HG03439 (cell line): ENCODE results near the gene CFAP44.
"Not testable (repeated sequence)": the region's sequence is repeated elsewhere in the genome, so short reads cannot be mapped to it uniquely, and the experiment has no call there.

ENCODE experiments used
- ATAC-seq: cut with Tn5 transposase; IDR thresholded peaks from one replicate; pipeline ENCODE4 v1.9.1; 2021; ENCODE audit warnings: mild to moderate bottlenecking, moderate library complexity; ENCODE audit not compliant: unreplicated experiment

CFAP44 gene

GRCh38 chr3:113441051-113441770, at the start of gene CFAP44:
CFAP44 (minus strand) TSS chr3:113441493; CDS start chr3:113433664, 7,829 bp downstream.
- ATAC-seq, result no peak

GRCh38 chr3:113485161-113485609, 43.9 kb upstream of the CFAP44 start:
- ATAC-seq, result no peak

DNA sequence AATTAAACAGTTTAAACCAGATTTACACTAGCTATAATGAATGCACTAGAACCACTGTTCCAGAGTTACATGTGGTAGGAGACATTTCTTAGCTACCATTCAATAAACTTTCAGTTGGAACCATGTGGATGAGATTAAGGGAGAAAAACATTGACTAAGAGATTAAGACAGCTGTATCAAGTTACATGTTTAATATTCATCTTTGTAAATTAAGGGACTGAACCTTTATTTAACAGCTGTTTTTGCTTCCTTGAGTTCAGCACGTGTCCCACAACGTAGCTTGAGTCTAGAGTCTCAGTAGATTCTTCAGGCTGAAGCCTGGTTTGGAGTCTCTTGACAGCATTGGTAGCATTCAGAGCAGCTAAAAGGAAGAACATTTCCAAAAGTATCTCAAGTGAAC, 27.2 kb upstream of the CFAP44 start:
- no peak for ATAC-seq

GRCh38 chr3:113461488-113461887, 20.2 kb upstream of the CFAP44 start:
- ATAC-seq, result no peak

DNA sequence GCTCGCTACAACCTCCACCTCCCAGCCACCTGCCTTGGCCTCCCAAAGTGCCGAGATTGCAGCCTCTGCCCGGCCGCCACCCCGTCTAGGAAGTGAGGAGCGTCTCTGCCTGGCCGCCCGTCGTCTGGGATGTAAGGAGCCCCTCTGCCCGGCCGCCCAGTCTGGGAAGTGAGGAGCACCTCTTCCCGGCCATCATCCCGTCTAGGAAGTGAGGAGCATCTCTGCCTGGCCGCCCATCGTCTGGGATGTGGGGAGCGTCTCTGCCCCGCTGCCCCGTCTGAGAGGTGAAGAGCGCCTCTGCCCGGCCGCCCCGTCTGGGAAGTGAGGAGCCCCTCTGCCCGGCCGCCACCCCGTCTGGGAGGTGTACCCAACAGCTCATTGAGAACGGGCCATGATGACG, 17.3 kb upstream of the CFAP44 start:
- not testable (repeated sequence) for ATAC-seq

- ATAC-seq, result no peak
Measured at GRCh38 chr3:113455446-113455845, 14.2 kb upstream of the CFAP44 start.

- ATAC-seq, result no peak
Measured at GRCh38 chr3:113454630-113455029, 13.3 kb upstream of the CFAP44 start.

DNA sequence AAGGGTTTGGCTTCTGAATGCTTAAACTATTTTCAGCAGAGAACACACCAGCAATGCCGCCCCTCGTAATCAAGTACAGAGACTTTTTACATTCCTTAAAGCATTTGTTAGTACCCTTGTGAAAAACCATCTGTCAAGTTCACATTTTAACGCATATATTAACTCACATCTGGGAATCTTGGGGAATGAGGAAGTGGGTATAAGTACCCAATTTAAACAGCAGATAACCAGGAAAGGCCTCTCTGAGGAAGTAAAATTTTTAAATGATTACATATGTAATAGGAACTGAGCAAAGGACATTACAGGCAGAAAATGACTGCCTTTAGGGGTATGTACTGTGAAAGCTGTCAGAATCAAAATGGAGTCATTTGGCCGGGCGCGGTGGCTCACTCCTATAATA, 12.8 kb upstream of the CFAP44 start:
- ATAC-seq, result no peak

DNA sequence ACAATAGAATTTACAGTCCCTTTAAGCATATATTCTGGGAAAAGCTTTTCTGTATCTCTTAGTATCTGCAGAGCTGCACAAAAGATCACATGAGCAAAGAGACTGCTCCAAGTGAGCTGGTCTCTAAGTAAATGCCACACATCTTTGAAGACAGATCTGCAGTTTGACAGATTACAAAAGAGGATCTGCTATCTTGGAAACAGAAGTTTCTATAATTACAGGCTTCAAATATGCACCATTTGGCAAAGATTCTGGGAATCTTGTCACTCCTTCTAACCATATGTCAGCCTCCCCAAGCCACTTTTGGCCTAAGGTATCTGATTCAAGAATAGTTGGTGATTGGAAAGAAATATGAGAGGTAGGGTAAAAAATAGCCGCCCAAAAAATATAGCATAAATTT, 9.6 kb upstream of the CFAP44 start:
- ATAC-seq, result no peak

- no peak for ATAC-seq
Measured at GRCh38 chr3:113439606-113440005, 1.7 kb downstream of the CFAP44 start.

- no peak for ATAC-seq
Measured at GRCh38 chr3:113438224-113438623, 3.1 kb downstream of the CFAP44 start.

DNA sequence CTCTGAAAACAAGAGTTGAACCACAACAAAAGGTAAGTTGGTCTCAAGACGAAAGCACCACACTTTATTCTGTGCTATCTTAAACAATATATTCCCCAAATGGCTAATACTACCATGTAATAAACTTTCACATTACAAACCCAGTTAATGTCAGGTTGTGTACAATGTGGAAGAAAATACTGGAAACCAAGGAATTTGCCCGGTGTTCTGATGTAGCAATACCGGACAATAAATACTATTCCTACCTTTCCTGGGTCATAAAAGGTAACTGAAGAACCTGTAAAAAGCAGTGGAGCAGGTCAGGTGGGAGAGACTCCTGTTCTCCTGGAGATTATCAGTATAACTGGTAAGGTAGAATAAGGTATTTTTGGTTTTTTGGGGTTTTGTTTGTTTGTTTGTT, 3.9 kb downstream of the CFAP44 start:
- no peak for ATAC-seq

DNA sequence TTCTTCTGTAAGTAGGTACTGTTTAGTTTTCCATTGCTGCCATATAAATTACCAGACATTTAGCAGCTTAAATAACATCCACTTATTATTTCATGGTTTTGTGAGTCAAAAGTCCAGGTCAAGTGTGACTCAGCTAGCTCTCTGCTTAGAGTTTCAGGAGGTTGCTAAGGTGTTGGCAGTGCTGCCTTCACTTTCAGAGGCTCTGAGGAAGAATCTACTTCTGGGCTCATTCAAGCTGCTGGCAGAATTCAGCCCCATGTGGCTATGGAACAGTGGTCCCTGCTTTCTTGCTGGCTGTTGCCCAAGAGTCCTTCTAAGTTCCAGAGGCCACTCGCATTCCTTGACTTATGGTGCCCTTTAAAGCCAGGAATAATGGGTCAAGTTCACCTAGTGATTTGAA, 4.5 kb downstream of the CFAP44 start:
- no peak for ATAC-seq

DNA sequence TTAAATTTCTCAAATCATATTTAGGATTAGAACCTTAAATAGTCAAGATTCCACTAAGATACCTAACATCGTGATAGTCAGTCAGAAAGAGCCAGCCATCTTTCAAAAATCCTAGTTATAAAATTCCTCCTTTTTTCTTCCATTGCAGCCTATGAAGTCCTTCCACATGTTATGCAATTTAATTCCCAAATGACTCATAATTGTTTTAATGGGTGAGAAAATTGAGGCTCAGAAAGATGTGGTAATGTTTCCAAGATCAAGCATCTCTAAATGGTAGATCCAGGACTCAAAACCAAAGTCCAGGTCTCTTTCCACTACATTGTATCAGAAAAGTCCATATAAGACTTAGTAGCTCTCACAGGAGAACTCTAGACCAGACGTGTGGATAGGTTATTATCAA, 9.5 kb downstream of the CFAP44 start:
- no peak for ATAC-seq

- no peak for ATAC-seq
Measured at GRCh38 chr3:113428581-113428980, 12.7 kb downstream of the CFAP44 start.

DNA sequence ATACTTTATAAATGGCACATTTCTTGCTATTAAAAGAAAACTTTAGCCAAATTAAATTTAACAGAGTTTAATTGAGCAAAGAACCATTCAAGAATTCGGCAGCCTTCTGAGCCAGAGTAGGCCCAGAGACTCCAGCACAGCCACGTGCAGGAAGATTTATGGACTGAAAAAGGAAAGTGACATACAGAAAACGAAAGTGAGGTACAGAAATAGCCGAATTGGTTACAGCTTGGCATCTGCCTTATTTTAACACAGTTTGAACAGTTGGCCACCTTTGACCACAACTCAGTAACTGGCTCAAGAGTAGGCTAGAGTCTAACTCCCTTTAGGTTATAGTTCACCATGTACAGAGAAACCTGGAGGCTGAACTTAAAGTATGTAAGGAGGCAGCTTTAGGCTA, 17.6 kb downstream of the CFAP44 start:
- ATAC-seq, result no peak

DNA sequence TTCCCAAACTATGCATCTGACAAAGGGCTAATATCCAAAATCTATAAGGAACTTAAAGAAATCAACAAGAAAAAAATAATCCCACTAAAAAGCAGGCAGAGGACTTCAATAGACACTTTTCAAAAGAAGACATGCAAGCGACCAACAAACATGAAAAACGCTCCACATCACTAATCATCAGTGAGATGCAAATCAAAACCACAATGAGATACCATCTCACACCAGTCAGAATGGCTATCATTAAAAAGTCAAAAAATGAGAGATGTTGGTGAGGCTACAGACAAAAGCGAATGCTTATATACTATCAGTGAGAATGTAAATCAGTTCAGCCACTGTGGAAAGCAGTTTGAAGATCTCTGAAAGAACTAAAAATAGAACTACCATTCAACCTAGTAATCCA, 20.2 kb downstream of the CFAP44 start:
- ATAC-seq, result no peak

DNA sequence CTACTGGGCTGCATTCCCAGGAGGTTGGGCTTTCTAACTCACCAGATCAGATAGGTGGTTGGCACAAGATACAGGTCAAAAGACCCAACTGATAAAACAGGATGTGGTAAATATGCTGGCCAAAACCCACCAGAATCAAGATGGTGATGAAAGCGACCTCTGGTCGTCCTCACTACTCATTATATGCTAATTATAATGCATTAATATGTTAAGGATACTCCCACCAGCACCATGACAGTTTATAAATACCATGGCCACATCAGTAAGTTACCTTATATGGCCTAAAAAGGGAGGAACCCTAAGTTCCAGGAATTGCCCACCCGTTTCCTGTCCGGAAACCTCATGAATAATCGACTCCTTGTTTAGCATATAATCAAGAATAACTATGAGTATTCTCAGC, 31.6 kb downstream of the CFAP44 start:
- no peak for ATAC-seq

DNA sequence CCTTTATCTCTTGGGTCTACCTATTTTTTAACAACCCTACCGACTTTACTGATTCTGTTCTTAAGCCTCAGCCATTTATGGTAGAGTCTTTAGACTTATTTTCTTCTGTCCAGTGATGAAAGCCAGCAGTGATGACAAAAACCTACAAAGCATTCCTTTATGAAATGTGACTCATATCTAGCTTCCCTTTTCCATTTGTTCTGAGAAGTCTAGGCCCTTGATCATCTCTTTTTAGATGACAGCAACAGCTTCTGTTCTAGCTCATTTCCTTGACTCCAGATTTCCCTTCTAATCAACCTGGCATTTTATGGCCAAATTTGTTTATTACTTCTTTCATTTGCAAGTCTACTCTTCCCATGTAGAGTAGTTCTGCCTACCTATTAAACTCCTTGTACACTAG, 36.1 kb downstream of the CFAP44 start:
- ATAC-seq, result no peak

DNA sequence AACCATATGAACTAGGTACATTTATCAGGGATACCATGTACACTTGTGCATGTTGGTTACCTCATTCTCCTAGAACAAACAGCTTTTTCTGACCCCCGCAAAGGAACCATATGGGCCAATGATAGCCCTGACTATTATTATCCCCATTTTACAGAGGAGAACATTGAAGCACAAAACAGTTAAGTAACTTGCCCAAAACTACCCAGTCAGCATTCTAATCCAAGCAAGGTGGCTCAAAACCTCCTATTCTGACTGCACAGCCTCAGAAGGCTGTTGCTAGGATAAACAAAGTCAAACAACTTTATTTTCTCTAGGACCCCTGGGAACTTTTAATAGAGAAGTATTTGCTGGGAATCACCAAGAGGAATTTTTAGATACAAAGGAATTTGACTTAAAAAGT, 36.7 kb downstream of the CFAP44 start:
- ATAC-seq, result no peak
